Mammary epithelial cell (primary cell): Measurements from ENCODE around the gene TM4SF1.

Experiments used
- EZH2 ChIP-seq: IDR thresholded peaks from 2 replicates; pipeline ENCODE4 v1.6.1; 2012; ENCODE audit warnings: low read length, inconsistent platforms, borderline replicate concordance
- TF ChIP-seq, protein P1 (sequence below), 2 donors: IDR thresholded peaks in 1 of 2; conservative IDR thresholded peaks in 1 of 2; 2 replicates each; pipeline ENCODE4 v1.5.1; 2011 to 2012; ENCODE audit warnings: inconsistent platforms in 2 of 2, low read length in 2 of 2, mild to moderate bottlenecking in 2 of 2, control low read depth in 1 of 2, low read depth in 1 of 2; ENCODE audit not compliant: insufficient read depth in 1 of 2; ENCODE audit errors: extremely low read depth in 1 of 2

DNA sequence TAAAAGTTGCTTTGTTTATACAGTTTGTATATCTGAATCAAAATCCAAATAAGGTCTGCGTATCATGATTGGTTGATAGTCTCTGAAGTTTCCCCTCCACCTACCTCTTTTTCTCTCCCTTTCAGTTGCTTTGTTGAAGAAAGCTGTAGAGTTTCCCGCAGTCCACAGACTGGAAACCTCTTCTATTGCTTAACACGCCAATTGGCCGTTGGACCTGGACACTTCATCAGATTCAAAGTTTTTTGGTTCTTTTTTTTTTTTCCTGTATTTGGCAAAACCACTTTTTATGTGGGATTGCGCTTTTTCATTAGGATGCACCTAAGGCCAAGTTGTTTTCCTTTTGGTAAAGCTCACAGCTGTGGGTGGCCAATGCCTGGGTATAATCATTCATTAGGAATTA is 14.5 kb upstream of the TM4SF1 start:
- TF ChIP-seq, protein P1, sequence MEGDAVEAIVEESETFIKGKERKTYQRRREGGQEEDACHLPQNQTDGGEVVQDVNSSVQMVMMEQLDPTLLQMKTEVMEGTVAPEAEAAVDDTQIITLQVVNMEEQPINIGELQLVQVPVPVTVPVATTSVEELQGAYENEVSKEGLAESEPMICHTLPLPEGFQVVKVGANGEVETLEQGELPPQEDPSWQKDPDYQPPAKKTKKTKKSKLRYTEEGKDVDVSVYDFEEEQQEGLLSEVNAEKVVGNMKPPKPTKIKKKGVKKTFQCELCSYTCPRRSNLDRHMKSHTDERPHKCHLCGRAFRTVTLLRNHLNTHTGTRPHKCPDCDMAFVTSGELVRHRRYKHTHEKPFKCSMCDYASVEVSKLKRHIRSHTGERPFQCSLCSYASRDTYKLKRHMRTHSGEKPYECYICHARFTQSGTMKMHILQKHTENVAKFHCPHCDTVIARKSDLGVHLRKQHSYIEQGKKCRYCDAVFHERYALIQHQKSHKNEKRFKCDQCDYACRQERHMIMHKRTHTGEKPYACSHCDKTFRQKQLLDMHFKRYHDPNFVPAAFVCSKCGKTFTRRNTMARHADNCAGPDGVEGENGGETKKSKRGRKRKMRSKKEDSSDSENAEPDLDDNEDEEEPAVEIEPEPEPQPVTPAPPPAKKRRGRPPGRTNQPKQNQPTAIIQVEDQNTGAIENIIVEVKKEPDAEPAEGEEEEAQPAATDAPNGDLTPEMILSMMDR (conservative IDR thresholded peaks at IDR 0.05 in 1 of 2, IDR thresholded peaks at IDR 0.05 in 1 of 2; ENCODE audit: extremely low read depth in 1 of 2, insufficient read depth in 1 of 2, low read depth in 1 of 2, low read length in 2 of 2): no peak
- no peak for TF ChIP-seq EZH2
